ENCODE measurements around the gene PTPRF. TPM values are rescaled to one million over a fixed set of nuclear protein-coding genes. Genes with fewer than 3 reads are reported as not detected.

Gene PTPRF
- total and polyA plus RNA-seq, 9 donors, result 9.3 to 41.2 (median 21.0) TPM

DNA sequence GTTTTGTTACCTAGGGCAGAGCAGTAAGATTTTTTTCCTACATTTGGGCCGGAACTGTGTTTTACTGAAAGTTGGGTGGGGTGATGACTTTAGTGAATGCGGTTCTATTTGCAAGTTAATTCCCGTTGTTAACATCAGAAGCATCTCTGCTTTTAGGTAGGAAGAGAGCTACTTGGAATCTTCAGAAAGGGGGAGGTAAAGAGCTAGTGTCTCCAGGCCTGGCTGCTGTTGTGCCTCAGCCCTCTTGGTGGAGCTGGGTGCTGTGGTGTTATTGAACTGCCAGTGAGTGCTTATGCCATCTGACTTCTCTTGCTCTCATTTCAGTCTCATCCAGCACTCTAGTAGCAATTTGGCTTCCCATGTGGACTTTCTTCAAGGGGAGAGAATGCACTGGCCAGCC is 122.7 kb downstream of the PTPRF start:
- H3K27ac ChIP-seq (ENCODE audit: low read length), result no peak overlapping the region
- WGBS (ENCODE audit: insufficient coverage), result no CpG with 5 or more reads among the region's 3 CpGs
- H3K36me3 ChIP-seq (ENCODE audit: control insufficient read depth, insufficient read depth, low read length), result peaks cover 33% of the 10 kb centered on the region
- peaks cover 19% of the 10 kb centered on the region for H3K4me1 ChIP-seq (ENCODE audit: control insufficient read depth, insufficient read depth, low read length)
- no peaks in the 10 kb centered on the region for H3K27me3 ChIP-seq (ENCODE audit: control insufficient read depth, insufficient read depth, low read length)
- H3K9me3 ChIP-seq (replicated peaks; ENCODE audit: control insufficient read depth, low read depth, low read length), result no peaks in the 10 kb centered on the region
- no peak for DNase-seq
- H3K4me3 ChIP-seq (ENCODE audit: low read length), result no peak overlapping the region

DNA sequence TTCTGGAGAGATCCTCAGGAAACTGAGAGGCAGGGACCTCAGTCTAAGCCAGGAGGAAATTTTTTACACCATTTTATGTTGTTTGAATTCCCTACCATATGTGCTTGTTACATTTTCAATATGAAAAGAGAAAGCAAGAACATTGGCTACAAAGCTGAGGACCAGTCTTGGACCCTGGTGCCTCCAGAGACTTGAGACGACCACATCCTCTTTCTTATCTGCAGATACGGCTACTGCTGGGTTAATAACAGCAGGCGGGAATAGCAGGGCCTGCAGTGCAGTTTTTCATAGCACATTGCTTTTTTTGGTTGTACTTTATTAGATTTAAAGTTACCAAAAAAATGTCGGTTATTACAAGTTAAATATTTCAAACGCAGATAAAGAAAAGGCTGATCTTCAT is 123.2 kb downstream of the PTPRF start:
- H3K27ac ChIP-seq (ENCODE audit: low read length), result no peak overlapping the region
- H3K36me3 ChIP-seq (ENCODE audit: control insufficient read depth, insufficient read depth, low read length), result peaks cover 39% of the 10 kb centered on the region
- 40% methylated on average over 1 of the region's 5 CpGs for WGBS (ENCODE audit: insufficient coverage)
- DNase-seq, result no peak
- no peaks in the 10 kb centered on the region for H3K9me3 ChIP-seq (replicated peaks; ENCODE audit: control insufficient read depth, low read depth, low read length)
- H3K27me3 ChIP-seq (ENCODE audit: control insufficient read depth, insufficient read depth, low read length), result no peaks in the 10 kb centered on the region
- peaks cover 18% of the 10 kb centered on the region for H3K4me1 ChIP-seq (ENCODE audit: control insufficient read depth, insufficient read depth, low read length)
- no peak overlapping the region for H3K4me3 ChIP-seq (ENCODE audit: low read length)

DNA sequence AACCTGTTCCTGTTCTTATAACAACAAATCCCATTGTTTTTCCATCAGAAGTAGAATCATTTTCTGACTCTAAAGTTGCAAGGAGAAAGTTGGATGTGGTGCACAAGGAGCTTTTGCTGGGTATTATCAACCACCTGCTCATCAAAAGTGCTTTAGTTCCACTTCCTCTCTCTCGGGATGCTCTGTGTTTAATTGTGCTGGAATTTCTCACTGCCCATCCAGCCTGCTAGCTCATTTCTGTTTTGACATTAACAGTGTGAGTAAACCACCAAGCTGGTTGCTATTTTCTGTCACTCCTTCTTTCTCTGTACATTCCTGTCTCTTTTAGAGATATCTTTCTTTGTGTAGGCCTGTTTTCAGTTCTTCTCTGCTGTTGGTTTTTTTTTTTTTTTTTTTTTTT is 125.3 kb downstream of the PTPRF start:
- H3K4me3 ChIP-seq (ENCODE audit: low read length), result no peak overlapping the region
- no peaks in the 10 kb centered on the region for H3K9me3 ChIP-seq (replicated peaks; ENCODE audit: control insufficient read depth, low read depth, low read length)
- no CpG with 5 or more reads among the region's 1 CpG for WGBS (ENCODE audit: insufficient coverage)
- peaks cover 9% of the 10 kb centered on the region for H3K4me1 ChIP-seq (ENCODE audit: control insufficient read depth, insufficient read depth, low read length)
- DNase-seq, result no peak
- no peaks in the 10 kb centered on the region for H3K27me3 ChIP-seq (ENCODE audit: control insufficient read depth, insufficient read depth, low read length)
- no peak overlapping the region for H3K27ac ChIP-seq (ENCODE audit: low read length)
- peaks cover 55% of the 10 kb centered on the region for H3K36me3 ChIP-seq (ENCODE audit: control insufficient read depth, insufficient read depth, low read length)

DNA sequence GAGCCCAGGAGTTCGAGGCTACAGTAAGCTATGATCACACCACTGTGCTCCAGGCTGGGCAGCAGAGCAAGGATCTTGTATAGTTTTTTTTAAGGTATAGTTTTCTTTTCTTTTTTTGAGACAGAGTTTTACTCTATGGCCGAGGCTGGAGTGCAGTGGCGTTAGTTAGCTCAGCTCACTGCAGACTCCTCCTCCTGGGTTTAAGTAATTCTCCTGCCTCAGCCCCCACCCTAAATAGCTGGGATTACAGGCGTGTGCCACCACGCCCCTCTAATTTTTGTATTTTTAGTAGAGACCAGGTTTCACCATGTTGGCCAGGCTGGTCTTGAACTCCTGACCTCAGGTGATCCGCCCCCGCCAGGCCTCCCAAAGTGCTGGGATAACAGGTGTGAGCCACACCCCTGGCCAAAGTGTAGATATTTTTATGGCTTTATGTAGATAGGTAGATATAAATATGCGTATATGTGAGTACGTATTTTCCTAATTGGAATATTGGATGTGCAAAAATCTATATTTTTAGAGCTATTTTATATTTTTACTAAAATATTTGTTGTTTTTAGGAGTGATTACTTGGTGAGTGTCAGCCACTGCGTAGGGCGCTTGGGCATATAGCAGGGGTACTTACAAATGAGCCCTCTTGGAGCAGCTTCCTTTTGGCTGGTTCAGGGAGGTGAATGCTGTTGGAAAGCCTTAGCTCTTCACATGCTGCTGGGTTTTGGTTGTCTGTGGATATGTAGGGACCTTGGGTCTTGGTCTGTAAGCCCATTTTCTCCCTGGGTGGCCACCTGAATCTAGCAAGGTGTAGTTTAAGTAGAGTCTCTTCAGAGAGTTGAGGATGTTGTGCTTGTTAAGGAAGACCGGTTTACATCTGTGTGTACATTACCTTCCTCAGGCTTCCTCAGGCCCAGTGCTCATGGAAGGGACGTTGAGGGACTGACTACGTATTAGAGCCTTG is 128.8 kb downstream of the PTPRF start:
- Histone ChIP-seq H3K27me3 (ENCODE audit: control insufficient read depth, insufficient read depth, low read length) (no peaks in the 10 kb centered on the region), H3K36me3 (ENCODE audit: control insufficient read depth, insufficient read depth, low read length) (peaks cover 77% of the 10 kb centered on the region), H3K9me3 (replicated peaks; ENCODE audit: control insufficient read depth, low read depth, low read length) (no peaks in the 10 kb centered on the region), H3K27ac (ENCODE audit: low read length) (no peak overlapping the region), H3K4me3 (ENCODE audit: low read length) (no peak overlapping the region), H3K4me1 (ENCODE audit: control insufficient read depth, insufficient read depth, low read length) (no peaks in the 10 kb centered on the region)
- WGBS (ENCODE audit: insufficient coverage), result 95% methylated on average over 3 of the region's 14 CpGs
- DNase-seq, result no peak

DNA sequence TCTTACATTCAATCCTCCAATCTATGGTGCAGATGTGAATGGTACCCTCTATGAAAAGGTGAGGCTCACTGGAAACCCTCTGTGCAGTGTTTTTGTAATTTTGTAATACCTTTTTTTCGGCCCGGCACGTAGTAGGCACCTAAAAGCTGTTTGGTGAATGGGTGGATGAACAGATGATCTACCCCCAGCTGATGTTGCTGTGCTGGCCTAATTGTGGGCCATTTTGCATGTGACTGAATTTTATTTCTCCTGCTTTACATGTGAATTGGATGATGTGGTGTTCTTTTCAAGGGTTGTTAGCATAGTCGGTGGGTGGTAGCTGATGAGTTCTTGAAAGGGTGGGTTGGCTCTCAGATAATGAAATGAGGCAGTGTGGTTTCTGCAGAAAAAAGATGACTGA is 129.7 kb downstream of the PTPRF start:
- Histone ChIP-seq H3K4me1 (ENCODE audit: control insufficient read depth, insufficient read depth, low read length) (no peaks in the 10 kb centered on the region), H3K27me3 (ENCODE audit: control insufficient read depth, insufficient read depth, low read length) (no peaks in the 10 kb centered on the region), H3K9me3 (replicated peaks; ENCODE audit: control insufficient read depth, low read depth, low read length) (no peaks in the 10 kb centered on the region), H3K36me3 (ENCODE audit: control insufficient read depth, insufficient read depth, low read length) (peaks cover 75% of the 10 kb centered on the region), H3K4me3 (ENCODE audit: low read length) (no peak overlapping the region), H3K27ac (ENCODE audit: low read length) (no peak overlapping the region)
- no peak for DNase-seq
- WGBS (ENCODE audit: insufficient coverage), result 63% methylated on average over 4 of the region's 4 CpGs

DNA sequence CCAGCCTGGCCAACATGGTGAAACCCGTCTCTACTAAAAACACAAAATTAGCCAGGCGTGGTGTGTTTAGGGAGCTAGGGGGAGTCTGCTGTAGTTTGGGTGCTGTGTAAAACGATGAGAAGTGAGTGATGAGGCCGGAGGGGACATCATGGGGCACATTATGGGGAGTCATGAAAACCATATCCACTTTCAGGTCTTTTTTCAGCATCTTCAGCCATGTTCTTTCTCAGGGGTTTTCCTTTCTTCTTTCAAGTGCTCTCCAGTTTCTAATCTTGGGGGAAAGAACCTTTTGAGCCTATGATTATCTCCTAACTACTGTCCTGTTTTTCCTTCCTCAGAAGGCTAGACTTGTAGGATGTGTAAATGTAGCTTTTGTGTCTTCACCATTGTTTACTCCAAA is 133.7 kb downstream of the PTPRF start:
- no peak for DNase-seq
- no peak overlapping the region for H3K27ac ChIP-seq (ENCODE audit: low read length)
- no peaks in the 10 kb centered on the region for H3K4me1 ChIP-seq (ENCODE audit: control insufficient read depth, insufficient read depth, low read length)
- H3K27me3 ChIP-seq (ENCODE audit: control insufficient read depth, insufficient read depth, low read length), result no peaks in the 10 kb centered on the region
- H3K4me3 ChIP-seq (ENCODE audit: low read length), result no peak overlapping the region
- no CpG with 5 or more reads among the region's 4 CpGs for WGBS (ENCODE audit: insufficient coverage)
- no peaks in the 10 kb centered on the region for H3K9me3 ChIP-seq (replicated peaks; ENCODE audit: control insufficient read depth, low read depth, low read length)
- peaks cover 87% of the 10 kb centered on the region for H3K36me3 ChIP-seq (ENCODE audit: control insufficient read depth, insufficient read depth, low read length)

DNA sequence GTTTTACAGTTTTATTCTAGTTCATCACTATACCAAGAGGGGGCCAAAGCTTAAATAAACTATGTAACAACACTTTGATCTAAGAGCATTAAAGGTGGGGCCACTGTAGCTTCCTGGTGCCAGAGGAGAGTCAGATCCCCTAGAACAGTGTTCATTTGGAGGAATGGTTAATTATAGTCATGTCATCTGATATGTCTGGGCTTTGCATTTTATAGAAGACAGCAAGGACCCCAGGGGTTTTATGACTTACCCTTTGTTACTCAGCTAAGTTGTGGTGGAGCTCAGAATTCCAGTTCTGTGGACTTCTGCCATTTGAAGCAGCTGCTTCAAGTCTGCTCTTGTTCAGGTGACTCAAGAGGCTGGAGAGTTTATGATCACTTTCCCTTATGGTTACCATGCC is 135.9 kb downstream of the PTPRF start:
- Histone ChIP-seq H3K27me3 (ENCODE audit: control insufficient read depth, insufficient read depth, low read length) (no peaks in the 10 kb centered on the region), H3K4me1 (ENCODE audit: control insufficient read depth, insufficient read depth, low read length) (no peaks in the 10 kb centered on the region), H3K9me3 (replicated peaks; ENCODE audit: control insufficient read depth, low read depth, low read length) (no peaks in the 10 kb centered on the region), H3K27ac (ENCODE audit: low read length) (no peak overlapping the region), H3K4me3 (ENCODE audit: low read length) (no peak overlapping the region), H3K36me3 (ENCODE audit: control insufficient read depth, insufficient read depth, low read length) (peaks cover 90% of the 10 kb centered on the region)
- no peak for DNase-seq

DNA sequence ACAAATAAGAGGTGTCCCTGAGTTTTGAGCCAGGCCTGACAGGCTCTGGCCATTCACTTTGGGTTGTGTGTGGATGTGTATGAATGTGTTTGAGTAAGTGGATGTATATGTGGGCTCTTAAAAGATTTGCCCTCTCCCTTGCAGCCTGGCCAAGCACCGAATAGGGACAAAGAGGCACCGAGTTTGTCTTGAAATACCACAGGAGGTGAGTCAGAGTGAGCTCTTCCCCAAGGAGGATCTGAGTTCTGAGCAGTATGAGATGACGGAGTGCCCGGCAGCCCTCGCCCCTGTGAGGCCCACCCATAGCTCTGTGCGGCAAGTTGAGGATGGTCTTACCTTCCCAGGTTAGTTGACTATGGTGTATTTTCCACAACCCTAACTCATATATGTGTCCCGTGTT is 138.3 kb downstream of the PTPRF start:
- 100% methylated on average over 3 of the region's 7 CpGs for WGBS (ENCODE audit: insufficient coverage)
- Histone ChIP-seq H3K36me3 (ENCODE audit: control insufficient read depth, insufficient read depth, low read length) (peaks cover 86% of the 10 kb centered on the region), H3K27me3 (ENCODE audit: control insufficient read depth, insufficient read depth, low read length) (no peaks in the 10 kb centered on the region), H3K27ac (ENCODE audit: low read length) (no peak overlapping the region), H3K4me3 (ENCODE audit: low read length) (no peak overlapping the region), H3K4me1 (ENCODE audit: control insufficient read depth, insufficient read depth, low read length) (no peaks in the 10 kb centered on the region), H3K9me3 (replicated peaks; ENCODE audit: control insufficient read depth, low read depth, low read length) (no peaks in the 10 kb centered on the region)
- DNase-seq, result no peak

DNA sequence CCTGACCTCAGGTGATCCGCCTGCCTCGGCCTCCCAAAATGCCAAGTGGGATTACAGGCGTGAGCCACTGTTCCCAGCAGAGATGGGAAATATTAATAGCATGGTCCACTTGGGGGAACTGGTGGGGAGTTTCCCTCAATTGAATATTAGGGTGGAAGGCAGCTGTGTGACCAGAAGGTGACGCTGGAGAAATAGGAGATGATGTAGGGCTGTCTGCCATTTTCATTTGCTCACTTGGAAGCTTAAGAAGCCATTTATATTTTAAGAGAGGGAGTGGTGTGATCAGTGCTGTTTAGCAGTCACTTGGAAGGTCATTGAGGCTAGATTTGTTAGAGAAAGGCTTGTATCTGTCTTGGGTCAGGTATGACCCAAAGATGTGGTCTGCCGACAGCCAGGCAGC is 139.2 kb downstream of the PTPRF start:
- DNase-seq, result no peak
- no peaks in the 10 kb centered on the region for H3K9me3 ChIP-seq (replicated peaks; ENCODE audit: control insufficient read depth, low read depth, low read length)
- no peak overlapping the region for H3K4me3 ChIP-seq (ENCODE audit: low read length)
- H3K27ac ChIP-seq (ENCODE audit: low read length), result no peak overlapping the region
- WGBS (ENCODE audit: insufficient coverage), result 83% methylated on average over 4 of the region's 5 CpGs
- H3K36me3 ChIP-seq (ENCODE audit: control insufficient read depth, insufficient read depth, low read length), result peaks cover 89% of the 10 kb centered on the region
- H3K4me1 ChIP-seq (ENCODE audit: control insufficient read depth, insufficient read depth, low read length), result no peaks in the 10 kb centered on the region
- no peaks in the 10 kb centered on the region for H3K27me3 ChIP-seq (ENCODE audit: control insufficient read depth, insufficient read depth, low read length)

DNA sequence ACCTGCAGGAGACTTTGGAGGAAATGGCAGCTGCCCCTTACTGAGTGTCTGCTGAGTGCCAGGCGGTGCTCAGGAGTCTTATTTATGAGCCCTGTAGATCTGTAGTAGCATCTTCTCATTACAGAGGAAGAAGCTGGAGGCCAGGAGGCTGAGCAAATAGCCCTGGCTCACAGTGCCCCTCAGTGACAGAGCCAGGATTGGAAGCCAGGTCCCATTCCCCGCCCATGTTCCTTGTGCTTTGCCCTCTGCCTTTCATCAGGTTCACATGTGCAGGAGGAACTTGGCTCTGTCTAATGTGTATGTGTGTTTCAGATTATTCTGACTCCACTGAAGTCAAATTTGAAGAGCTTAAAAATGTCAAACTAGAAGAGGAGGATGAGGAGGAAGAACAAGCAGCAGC is 140.5 kb downstream of the PTPRF start:
- Histone ChIP-seq H3K4me3 (ENCODE audit: low read length) (no peak overlapping the region), H3K36me3 (ENCODE audit: control insufficient read depth, insufficient read depth, low read length) (peaks cover 88% of the 10 kb centered on the region), H3K27me3 (ENCODE audit: control insufficient read depth, insufficient read depth, low read length) (no peaks in the 10 kb centered on the region), H3K4me1 (ENCODE audit: control insufficient read depth, insufficient read depth, low read length) (no peaks in the 10 kb centered on the region), H3K27ac (ENCODE audit: low read length) (no peak overlapping the region), H3K9me3 (replicated peaks; ENCODE audit: control insufficient read depth, low read depth, low read length) (no peaks in the 10 kb centered on the region)
- DNase-seq, result no peak
- 79% methylated on average over 2 of the region's 2 CpGs for WGBS (ENCODE audit: insufficient coverage)

Measured in muscle of leg (tissue), 11 donors.